Breast epithelium (tissue), 4 donors: Measurements from ENCODE around the gene CYYR1. TPM values are rescaled to one million over a fixed set of nuclear protein-coding genes. Genes with fewer than 3 reads are reported as not detected.
"Not testable (repeated sequence)": the region's sequence is repeated elsewhere in the genome, so short reads cannot be mapped to it uniquely, and the experiment has no call there.

ENCODE experiments used
- DNase-seq, 2 donors: peaks; one replicate each; pipeline ENCODE4 v3.0.0-alpha.2; 2019; ENCODE audit warnings: low spot score in 2 of 2
- H3K27ac ChIP-seq, 2 donors: fragments of 200-600 bp; sonication (generic) in 1 of 2; one replicate each; pipeline ENCODE4 v1.5.1; 2016 to 2019; ENCODE audit warnings: mild to moderate bottlenecking in 1 of 2
- H3K27me3 ChIP-seq, 2 donors: fragments of 200-600 bp; sonication (generic) in 1 of 2; one replicate each; pipeline versions ENCODE4 v1.5.1 to v1.6.0; 2017 to 2019; ENCODE audit warnings: control low read depth in 1 of 2, mild to moderate bottlenecking in 1 of 2
- H3K36me3 ChIP-seq: fragments of 200-600 bp; one replicate; pipeline ENCODE4 v1.5.1; 2019
- H3K4me1 ChIP-seq, 2 donors: fragments of 200-600 bp; sonication (generic); one replicate each; pipeline ENCODE4 v1.5.1; 2016 to 2019; ENCODE audit warnings: control low read depth in 1 of 2
- H3K4me3 ChIP-seq, 3 donors: fragments of 200-600 bp; sonication (generic); 1 replicate in 2 of 3; 2 replicates in 1 of 3; pipeline ENCODE4 v1.5.1; 2016 to 2019; ENCODE audit warnings: mild to moderate bottlenecking in 3 of 3, moderate library complexity in 2 of 3
- H3K9me3 ChIP-seq, 2 donors: fragments of 200-600 bp; sonication (generic) in 1 of 2; one replicate each; pipeline ENCODE4 v1.5.1; 2016 to 2019; ENCODE audit warnings: control low read depth in 1 of 2
- CTCF ChIP-seq, 3 donors: fragments of 450-650 bp; IDR thresholded peaks; one replicate each; pipeline ENCODE4 v1.5.1; 2016 to 2017; ENCODE audit warnings: antibody characterized with exemption in 3 of 3, mild to moderate bottlenecking in 3 of 3, moderate library complexity in 3 of 3
- POLR2A ChIP-seq: fragments of 450-650 bp; IDR thresholded peaks from one replicate; pipeline ENCODE4 v1.6.1; 2016; ENCODE audit warnings: antibody characterized with exemption, mild to moderate bottlenecking, moderate library complexity
- POLR2AphosphoS5 ChIP-seq, 3 donors: sonication (generic); formaldehyde crosslinking; IDR thresholded peaks; one replicate each; pipeline ENCODE4 v1.6.1; 2017; ENCODE audit warnings: antibody characterized with exemption in 3 of 3
- intact Hi-C: fragments of 100-400 bp; cut with DNase I; formaldehyde crosslinking; loops from one replicate; pipeline ENCODE4 v1.15.1; 2023; ENCODE audit warnings: low total_unique reads
- total RNA-seq, 3 donors: library from RNA; depleted of rRNA; stranded (reverse); fragments of >200 nt; gene quantifications; one replicate each; pipeline ENCODE4 v1.1.0, GENCODE V29; 2016

The CYYR1 gene
- total RNA-seq, 3 donors from 2014 or later: 10.6 to 15.1 (median 14.3) TPM

- TF ChIP-seq POLR2A (no peak), POLR2AphosphoS5 (IDR thresholded peaks at IDR 0.05) (no peak), CTCF (IDR thresholded peaks at IDR 0.05) (no peak)
- H3K4me1 ChIP-seq: no peaks in the 10 kb centered on the region
- intact Hi-C loops: no loop called here
- no peaks in the 10 kb centered on the region for H3K9me3 ChIP-seq
- DNase-seq: no peak
- H3K27ac ChIP-seq: no peak overlapping the region
- H3K27me3 ChIP-seq: no peaks in the 10 kb centered on the region
- no peak overlapping the region for H3K4me3 ChIP-seq
- H3K36me3 ChIP-seq: no peaks in the 10 kb centered on the region
These were observed 112.5 kb downstream of the CYYR1 start for GRCh38 chr21:26460621-26461020.

- H3K4me3 ChIP-seq, H3K9me3 ChIP-seq, H3K27me3 ChIP-seq, DNase-seq, H3K4me1 ChIP-seq, intact Hi-C loops, H3K27ac ChIP-seq, H3K36me3 ChIP-seq: not testable (repeated sequence)
These were observed 114.2 kb downstream of the CYYR1 start for GRCh38 chr21:26458854-26459253.

- no peaks in the 10 kb centered on the region for H3K36me3 ChIP-seq
- no peak for DNase-seq
- TF ChIP-seq POLR2AphosphoS5 (IDR thresholded peaks at IDR 0.05): no peak
- TF ChIP-seq POLR2A: no peak
- no peak for TF ChIP-seq CTCF (IDR thresholded peaks at IDR 0.05)
- H3K4me3 ChIP-seq: no peak overlapping the region
- H3K27me3 ChIP-seq: no peaks in the 10 kb centered on the region
- H3K9me3 ChIP-seq: no peaks in the 10 kb centered on the region
- no peak overlapping the region for H3K27ac ChIP-seq
- H3K4me1 ChIP-seq: no peaks in the 10 kb centered on the region
- intact Hi-C loops: no loop called here
These were observed 115.3 kb downstream of the CYYR1 start for GRCh38 chr21:26457817-26458216.

GRCh38 chr21:26453267-26453666 is 119.8 kb downstream of the CYYR1 start:
- H3K27me3 ChIP-seq: no peaks in the 10 kb centered on the region

GRCh38 chr21:26451081-26451740 is 121.9 kb downstream of the CYYR1 start:
- Histone ChIP-seq H3K27me3 (no peaks in the 10 kb centered on the region), H3K9me3 (no peaks in the 10 kb centered on the region), H3K4me1 (no peaks in the 10 kb centered on the region), H3K4me3 (no peak overlapping the region), H3K36me3 (no peaks in the 10 kb centered on the region), H3K27ac (no peak overlapping the region)
- intact Hi-C loops: no loop called here
- DNase-seq: no peak
- TF ChIP-seq POLR2AphosphoS5 (IDR thresholded peaks at IDR 0.05) (no peak), POLR2A (no peak), CTCF (IDR thresholded peaks at IDR 0.05) (no peak)

More at GRCh38 chr21:26453267-26453666, 119.8 kb downstream of the CYYR1 start:
- Histone ChIP-seq H3K4me1 (no peaks in the 10 kb centered on the region), H3K27ac (no peak overlapping the region), H3K36me3 (no peaks in the 10 kb centered on the region), H3K9me3 (no peaks in the 10 kb centered on the region), H3K4me3 (no peak overlapping the region)
- TF ChIP-seq CTCF (IDR thresholded peaks at IDR 0.05): no peak
- TF ChIP-seq POLR2AphosphoS5 (IDR thresholded peaks at IDR 0.05): no peak
- no peak for TF ChIP-seq POLR2A
- DNase-seq: no peak
- intact Hi-C loops: no loop called here
